ENCODE results near the gene EIF3F. TPM values are rescaled to one million over a fixed set of nuclear protein-coding genes. Genes with fewer than 3 reads are reported as not detected.

The EIF3F gene
- polyA plus RNA-seq, 3 donors: 179 to 286 (median 243) TPM

- DNase-seq: no peak
- WGBS (ENCODE audit: insufficient coverage): 40% methylated on average over 1 of the region's 2 CpGs
- no peaks in the 10 kb centered on the region for H3K9me3 Mint-ChIP-seq
- H4K20me1 ChIP-seq (ENCODE audit: insufficient read depth, low read length): no peaks in the 10 kb centered on the region
- H3K27me3 Mint-ChIP-seq (ENCODE audit: low read depth in 3 of 3): peaks cover 13 to 26% (median 15%) of the 10 kb centered on the region in 3 donors
- no peak overlapping the region for H3K27ac ChIP-seq (ENCODE audit: low read depth in 1 of 2, low read length in 2 of 2)
- H3K36me3 ChIP-seq (replicated peaks in 1 of 2; ENCODE audit: control insufficient read depth in 1 of 2, insufficient read depth in 2 of 2, low read length in 2 of 2): no peaks in the 10 kb centered on the region
- H3K27ac Mint-ChIP-seq: no peak overlapping the region
- H3K9ac ChIP-seq (ENCODE audit: insufficient read depth, low read length, poor library complexity, severe bottlenecking): no peak overlapping the region
- no peaks in the 10 kb centered on the region for H3K36me3 Mint-ChIP-seq
- H3K4me3 Mint-ChIP-seq: no peak overlapping the region
- no peak overlapping the region for H3K4me2 ChIP-seq (replicated peaks; ENCODE audit: extremely low read depth, low read length, poor library complexity, severe bottlenecking)
- peaks cover 6 to 17% of the 10 kb centered on the region in 2 donors for H3K27me3 ChIP-seq (ENCODE audit: control insufficient read depth in 2 of 2, insufficient read depth in 2 of 2, low read length in 2 of 2)
- H2AFZ ChIP-seq (ENCODE audit: insufficient read depth, low read depth, low read length, poor library complexity, severe bottlenecking): no peak overlapping the region
- no peaks in the 10 kb centered on the region for H3K4me1 ChIP-seq (ENCODE audit: control insufficient read depth in 1 of 2, insufficient read depth in 2 of 2, low read length in 2 of 2)
- TF ChIP-seq CTCF (IDR thresholded peaks at IDR 0.05): no peak
- no peaks in the 10 kb centered on the region for H3K4me1 Mint-ChIP-seq
- no peak overlapping the region for H3K4me3 ChIP-seq (replicated peaks in 1 of 3; ENCODE audit: low read depth in 2 of 3, low read length in 3 of 3)
- intact Hi-C loops (cut with micrococcal nuclease): no loop called here
- H3K79me2 ChIP-seq (ENCODE audit: insufficient read depth, low read length): no peaks in the 10 kb centered on the region
- H3K9me3 ChIP-seq (replicated peaks in 1 of 2; ENCODE audit: control insufficient read depth in 1 of 2, insufficient read depth in 1 of 2, low read length in 2 of 2): no peaks in the 10 kb centered on the region
Observed at GRCh38 chr11:8025816-8026215, 38.7 kb downstream of the EIF3F start.

- H3K79me2 ChIP-seq (ENCODE audit: insufficient read depth, low read length): no peaks in the 10 kb centered on the region
- H3K4me2 ChIP-seq (replicated peaks; ENCODE audit: extremely low read depth, low read length, poor library complexity, severe bottlenecking): no peak overlapping the region
- H3K27ac ChIP-seq (ENCODE audit: low read depth in 1 of 2, low read length in 2 of 2): no peak overlapping the region
- no peak for TF ChIP-seq CTCF (IDR thresholded peaks at IDR 0.05)
- no peak overlapping the region for H3K9ac ChIP-seq (ENCODE audit: insufficient read depth, low read length, poor library complexity, severe bottlenecking)
- H3K9me3 ChIP-seq (replicated peaks in 1 of 2; ENCODE audit: control insufficient read depth in 1 of 2, insufficient read depth in 1 of 2, low read length in 2 of 2): no peaks in the 10 kb centered on the region
- H3K36me3 ChIP-seq (replicated peaks in 1 of 2; ENCODE audit: control insufficient read depth in 1 of 2, insufficient read depth in 2 of 2, low read length in 2 of 2): no peaks in the 10 kb centered on the region
- no peaks in the 10 kb centered on the region for H3K9me3 Mint-ChIP-seq
- no peaks in the 10 kb centered on the region for H3K36me3 Mint-ChIP-seq
- H3K4me3 ChIP-seq (replicated peaks in 1 of 3; ENCODE audit: low read depth in 2 of 3, low read length in 3 of 3): no peak overlapping the region
- H3K4me3 Mint-ChIP-seq: no peak overlapping the region
- H2AFZ ChIP-seq (ENCODE audit: insufficient read depth, low read depth, low read length, poor library complexity, severe bottlenecking): no peak overlapping the region
- WGBS (ENCODE audit: insufficient coverage): no CpG with 5 or more reads among the region's 3 CpGs
- no peaks in the 10 kb centered on the region for H4K20me1 ChIP-seq (ENCODE audit: insufficient read depth, low read length)
- peaks cover 3 to 15% (median 6%) of the 10 kb centered on the region in 3 donors for H3K27me3 Mint-ChIP-seq (ENCODE audit: low read depth in 3 of 3)
- intact Hi-C loops (cut with micrococcal nuclease): no loop called here
- no peaks in the 10 kb centered on the region for H3K4me1 Mint-ChIP-seq
- DNase-seq: no peak
- no peak overlapping the region for H3K27ac Mint-ChIP-seq
- H3K4me1 ChIP-seq (ENCODE audit: control insufficient read depth in 1 of 2, insufficient read depth in 2 of 2, low read length in 2 of 2): no peaks in the 10 kb centered on the region
- peaks cover 0 to 10% of the 10 kb centered on the region in 2 donors for H3K27me3 ChIP-seq (ENCODE audit: control insufficient read depth in 2 of 2, insufficient read depth in 2 of 2, low read length in 2 of 2)
Observed at GRCh38 chr11:8026982-8027381, 39.8 kb downstream of the EIF3F start.
